H9 (cell line): ENCODE results near the gene FGF22. TPM values are rescaled to one million over a fixed set of nuclear protein-coding genes. Genes with fewer than 3 reads are reported as not detected.

Experiments
- DNase-seq: peaks from one replicate; pipeline ENCODE4 v3.0.0-alpha.2; 2017
- H2AFZ ChIP-seq: one replicate; pipeline ENCODE4 v1.6.1; 2013; ENCODE audit warnings: mild to moderate bottlenecking, low read length, control low read depth, moderate library complexity
- H2AK5ac ChIP-seq: 2 replicates; pipeline ENCODE4 v1.6.1; 2013; ENCODE audit warnings: low read length, control low read depth, mixed read lengths; ENCODE audit not compliant: insufficient read length
- H2BK120ac ChIP-seq: one replicate; pipeline ENCODE4 v1.6.1; 2013; ENCODE audit warnings: low read depth, mild to moderate bottlenecking, low read length, control low read depth, inconsistent platforms; ENCODE audit not compliant: poor library complexity, severe bottlenecking
- H2BK12ac ChIP-seq: 2 replicates; pipeline ENCODE4 v1.6.1; 2013; ENCODE audit warnings: low read length, control low read depth, mixed read lengths, low read depth; ENCODE audit not compliant: insufficient read length
- H2BK15ac ChIP-seq: 2 replicates; pipeline ENCODE4 v1.6.1; 2013; ENCODE audit warnings: low read depth, low read length, control low read depth
- H2BK20ac ChIP-seq: one replicate; pipeline ENCODE4 v1.6.1; 2013; ENCODE audit warnings: low read depth, mild to moderate bottlenecking, low read length, control low read depth, inconsistent platforms; ENCODE audit not compliant: poor library complexity, severe bottlenecking
- H2BK5ac ChIP-seq: 2 replicates; pipeline ENCODE4 v1.6.1; 2013; ENCODE audit warnings: low read length, control low read depth, mixed read lengths; ENCODE audit not compliant: insufficient read length
- H3K14ac ChIP-seq: 2 replicates; pipeline ENCODE4 v1.6.1; 2013; ENCODE audit warnings: low read length, control low read depth; ENCODE audit not compliant: insufficient read depth
- H3K18ac ChIP-seq: 2 replicates; pipeline ENCODE4 v1.6.1; 2013; ENCODE audit warnings: low read depth, mild to moderate bottlenecking, mixed read lengths, low read length, control low read depth; ENCODE audit not compliant: insufficient read length
- H3K23ac ChIP-seq: 2 replicates; pipeline ENCODE4 v1.6.1; 2013; ENCODE audit warnings: low read length, control low read depth, mixed read lengths, low read depth; ENCODE audit not compliant: insufficient read length
- H3K23me2 ChIP-seq: 2 replicates; pipeline ENCODE4 v1.6.1; 2013; ENCODE audit warnings: low read depth, mild to moderate bottlenecking, mixed read lengths, low read length, control low read depth; ENCODE audit not compliant: insufficient read length, poor library complexity, severe bottlenecking
- H3K27ac ChIP-seq: 2 replicates; pipeline ENCODE4 v1.5.1; 2013; ENCODE audit warnings: low read length, control low read depth, mixed read lengths, low read depth; ENCODE audit not compliant: insufficient read length
- H3K27me3 ChIP-seq: 2 replicates; pipeline ENCODE4 v1.6.1; 2013; ENCODE audit warnings: low read length, control low read depth, inconsistent platforms; ENCODE audit not compliant: insufficient read depth
- H3K4ac ChIP-seq: 2 replicates; pipeline ENCODE4 v1.6.1; 2013; ENCODE audit warnings: low read depth, mild to moderate bottlenecking, control low read depth, inconsistent platforms, low read length, moderate library complexity
- H3K4me1 ChIP-seq: 2 replicates; pipeline ENCODE4 v1.6.1; 2013; ENCODE audit warnings: low read length, control low read depth, inconsistent platforms; ENCODE audit not compliant: insufficient read depth
- H3K4me2 ChIP-seq: 2 replicates; pipeline ENCODE4 v1.6.1; 2013; ENCODE audit warnings: low read length, control low read depth, mixed read lengths; ENCODE audit not compliant: insufficient read length, insufficient read depth
- H3K56ac ChIP-seq: 2 replicates; pipeline ENCODE4 v1.6.1; 2013; ENCODE audit warnings: low read depth, mild to moderate bottlenecking, mixed read lengths, low read length, control low read depth; ENCODE audit not compliant: insufficient read length
- H3K79me1 ChIP-seq: 2 replicates; pipeline ENCODE4 v1.6.1; 2013; ENCODE audit warnings: low read depth, mild to moderate bottlenecking, moderate library complexity, low read length, control low read depth, inconsistent platforms; ENCODE audit not compliant: insufficient read depth, poor library complexity, severe bottlenecking
- H3K79me2 ChIP-seq: 2 replicates; pipeline ENCODE4 v1.6.1; 2013; ENCODE audit warnings: low read length, control low read depth, inconsistent platforms; ENCODE audit not compliant: insufficient read depth
- H3K9ac ChIP-seq: 2 replicates; pipeline ENCODE4 v1.6.1; 2013; ENCODE audit warnings: low read length, control low read depth, mixed read lengths; ENCODE audit not compliant: insufficient read length; ENCODE audit errors: extremely low read depth
- H3K9me3 ChIP-seq: one replicate; pipeline ENCODE4 v1.6.1; 2013; ENCODE audit warnings: low read depth, low read length, inconsistent platforms; ENCODE audit not compliant: control insufficient read depth
- H3T11ph ChIP-seq: one replicate; pipeline ENCODE4 v1.6.1; 2013; ENCODE audit warnings: mild to moderate bottlenecking, low read length, control low read depth, inconsistent platforms
- H4K20me1 ChIP-seq: one replicate; pipeline ENCODE4 v1.6.1; 2013; ENCODE audit not compliant: control insufficient read depth, insufficient read length, insufficient read depth
- H4K5ac ChIP-seq: 2 replicates; pipeline ENCODE4 v1.6.1; 2013; ENCODE audit warnings: low read depth, mild to moderate bottlenecking, mixed read lengths, low read length, control low read depth; ENCODE audit not compliant: insufficient read length
- H4K8ac ChIP-seq: replicated peaks from 2 replicates; pipeline ENCODE4 v1.6.1; 2013; ENCODE audit warnings: low read length, control low read depth, mixed read lengths, low read depth; ENCODE audit not compliant: insufficient read length
- H4K91ac ChIP-seq: 2 replicates; pipeline ENCODE4 v1.6.1; 2013; ENCODE audit warnings: low read depth, mild to moderate bottlenecking, moderate library complexity, mixed read lengths, low read length, control low read depth; ENCODE audit not compliant: insufficient read length
- H3K27ac Mint-ChIP-seq, 3 experiments: 2 replicates in 2 of 3; 3 replicates in 1 of 3; pipeline ENCODE4 v1.8.0; 2020 to 2021; ENCODE audit warnings: mixed read lengths in 3 of 3, mild to moderate bottlenecking in 1 of 3, moderate library complexity in 1 of 3
- H3K27me3 Mint-ChIP-seq: 2 replicates; pipeline ENCODE4 v1.8.0; 2021; ENCODE audit warnings: low read depth, mild to moderate bottlenecking, moderate library complexity, mixed read lengths
- H3K36me3 Mint-ChIP-seq, 3 experiments: 2 replicates in 2 of 3; 3 replicates in 1 of 3; pipeline ENCODE4 v1.8.0; 2020 to 2021; ENCODE audit warnings: low read depth in 3 of 3, mixed read lengths in 3 of 3; ENCODE audit not compliant: insufficient read depth in 1 of 3
- H3K4me1 Mint-ChIP-seq, 2 experiments: 2 replicates each; pipeline ENCODE4 v1.8.0; 2020; ENCODE audit warnings: mixed read lengths in 2 of 2
- H3K4me3 Mint-ChIP-seq, 2 experiments: 2 replicates in 1 of 2; 3 replicates in 1 of 2; pipeline ENCODE4 v1.8.0; 2020 to 2021; ENCODE audit warnings: mild to moderate bottlenecking in 2 of 2, mixed read lengths in 2 of 2, moderate library complexity in 1 of 2
- H3K9me3 Mint-ChIP-seq, 2 experiments: 2 replicates in 1 of 2; 3 replicates in 1 of 2; pipeline ENCODE4 v1.8.0; 2020; ENCODE audit warnings: mild to moderate bottlenecking in 2 of 2, mixed read lengths in 2 of 2, moderate library complexity in 1 of 2
- CTCF ChIP-seq: fragments of 200-600 bp; sonication (generic); conservative IDR thresholded peaks from 3 replicates; pipeline ENCODE4 v1.8.0; 2021; ENCODE audit warnings: antibody characterized with exemption, mild to moderate bottlenecking
- WGBS: extraction: QIAGEN DNeasy Blood & Tissue Kit; methylation state at CpG from one replicate; pipeline ENCODE4 v1.1.7; 2013; ENCODE audit warnings: missing lambda C conversion rate, low lambda C conversion rate, mixed read lengths; ENCODE audit not compliant: insufficient read length; ENCODE audit errors: extremely low coverage; 5-methylcytosine and 5-hydroxymethylcytosine counted together
- total RNA-seq: library from RNA; stranded (reverse); gene quantifications from 2 replicates; pipeline ENCODE4 v1.2.1, GENCODE V29; 2021

The FGF22 gene
- total RNA-seq, 1 experiment from 2014 or later = 0.72 TPM

GRCh38 chr19:633786-634639 is 5.7 kb upstream of the FGF22 start:
- no peak overlapping the region for H3K56ac ChIP-seq
- H2AK5ac ChIP-seq = no peak overlapping the region
- WGBS = no CpG with 5 or more reads among the region's 32 CpGs
- H3K9ac ChIP-seq = peak overlapping the region; percentile 90
- TF ChIP-seq CTCF = no peak
- no peak overlapping the region for H2BK5ac ChIP-seq
- H2BK20ac ChIP-seq = no peak overlapping the region
- no peak overlapping the region for H4K8ac ChIP-seq
- no peak overlapping the region for H3K23ac ChIP-seq
- no peak overlapping the region for H3K4ac ChIP-seq
- no peak overlapping the region for H4K91ac ChIP-seq
- H3K14ac ChIP-seq = no peak overlapping the region
- no peak overlapping the region for H2BK15ac ChIP-seq
- H2AFZ ChIP-seq = peak overlapping the region; percentile 41
- H3K9me3 ChIP-seq = no peaks in the 10 kb centered on the region
- Mint-ChIP-seq H3K27ac (peak overlapping the region; percentile 53 to 98 (median 92); a peak in 5 of 7 replicates), H3K27me3 (peaks cover 23% of the 10 kb centered on the region), H3K4me1 (peaks cover 6 to 14% of the 10 kb centered on the region in 2 experiments), H3K4me3 (peak overlapping the region; percentile 96 to 99), H3K9me3 (peaks cover 0 to 3% of the 10 kb centered on the region in 2 experiments; a peak in 1 of 5 replicates), H3K36me3 (peaks cover 13 to 23% (median 16%) of the 10 kb centered on the region in 3 experiments; a peak in 6 of 7 replicates)
- H3K79me2 ChIP-seq = no peaks in the 10 kb centered on the region
- no peak overlapping the region for H3T11ph ChIP-seq
- peak overlapping the region; percentile 28 for H2BK120ac ChIP-seq
- peaks cover 7% of the 10 kb centered on the region for H3K23me2 ChIP-seq
- H3K18ac ChIP-seq = no peak overlapping the region
- no peaks in the 10 kb centered on the region; the same call in 1 of the 2 replicates for H3K27me3 ChIP-seq
- H4K20me1 ChIP-seq = peaks cover 4% of the 10 kb centered on the region
- DNase-seq = no peak
- H3K4me1 ChIP-seq = no peaks in the 10 kb centered on the region; the same call in 1 of the 2 replicates
- H3K79me1 ChIP-seq = peaks cover 5% of the 10 kb centered on the region
- H2BK12ac ChIP-seq = no peak overlapping the region
- peak overlapping the region; percentile 90 for H3K4me2 ChIP-seq
- H3K27ac ChIP-seq = no peak overlapping the region
- no peak overlapping the region for H4K5ac ChIP-seq
